HUDEP-2 (cell line): ENCODE measurements around the gene PALMD.

ENCODE experiments used
- DNase-seq, 76 experiments: peaks; one replicate each; lab custom pipeline; 2025; ENCODE audit not compliant: unreplicated experiment in 76 of 76; lab: John Stamatoyannopoulos, UW

Gene PALMD

DNA sequence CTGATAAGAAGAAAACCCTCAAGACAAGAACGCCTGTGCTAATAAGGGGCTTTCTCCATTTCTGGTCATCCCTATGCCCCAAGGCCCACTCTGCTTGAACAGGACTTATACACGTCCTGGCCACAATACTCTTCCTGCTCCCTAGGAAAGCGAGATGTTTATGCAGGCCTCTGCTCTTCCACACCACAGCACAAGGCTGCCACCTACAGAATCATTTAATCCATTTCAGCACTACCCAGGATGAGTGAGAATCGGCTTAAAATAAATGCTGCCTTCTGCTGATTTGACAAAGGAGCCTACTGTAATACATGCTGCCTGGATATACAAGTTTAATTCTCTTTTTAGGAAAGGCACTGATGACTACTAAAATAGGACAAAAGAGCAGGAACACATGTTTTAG lies 91.1 kb downstream of the PALMD start:
- peak in 1 of 76 experiments; percentile 14 for DNase-seq

DNA sequence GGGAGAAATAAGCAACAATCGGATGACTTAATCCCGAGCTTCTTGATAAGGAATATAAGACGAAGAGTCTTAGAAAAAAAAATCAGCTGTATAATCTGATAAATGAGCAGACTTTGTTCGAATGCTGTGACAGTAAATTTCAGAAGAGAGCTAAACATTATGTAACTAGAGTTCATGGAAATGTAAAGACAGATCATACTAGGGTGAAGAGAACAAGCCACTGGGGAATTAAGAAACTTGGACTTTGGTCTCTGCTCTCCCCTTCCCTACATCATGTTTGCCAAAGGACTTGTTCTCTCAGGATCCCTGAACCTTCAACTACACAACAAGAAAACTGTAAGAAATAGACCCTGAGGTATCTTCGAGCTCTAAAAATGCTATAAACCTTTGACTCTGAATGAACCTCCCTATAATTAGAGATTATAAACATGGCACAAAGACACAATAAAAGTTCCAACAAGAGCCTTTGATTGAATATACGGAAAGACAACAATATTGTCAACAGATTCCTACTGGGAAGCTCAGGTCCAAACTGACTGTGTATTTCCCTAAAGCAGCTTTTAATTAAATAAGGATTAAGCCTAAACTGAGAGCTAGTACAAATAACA lies 93.0 kb downstream of the PALMD start:
- DNase-seq, result no peak

DNA sequence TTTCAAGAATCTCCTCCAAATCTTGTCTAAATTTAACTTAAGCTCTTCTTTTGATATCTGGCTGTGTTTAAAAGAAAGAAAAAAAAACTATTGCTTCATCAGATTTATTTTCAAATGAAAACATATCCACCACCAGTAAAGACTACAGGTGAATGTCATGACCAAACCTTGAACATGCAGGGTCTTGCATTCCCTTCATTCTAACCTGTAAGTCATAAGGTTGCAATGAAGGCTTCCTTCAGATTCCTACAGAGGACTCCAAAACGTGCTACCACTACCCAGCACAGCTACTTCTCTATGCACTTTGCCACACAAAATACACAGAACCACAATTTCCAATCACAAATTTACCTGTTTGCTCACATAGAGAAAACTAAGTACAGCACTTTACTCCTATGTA lies 94.2 kb downstream of the PALMD start:
- DNase-seq, result no peak
